HG03442 (cell line): ENCODE results near the gene PDE6C.

Experiments
- ATAC-seq: cut with Tn5 transposase; IDR thresholded peaks from one replicate; pipeline ENCODE4 v1.9.1; 2021; ENCODE audit warnings: mild to moderate bottlenecking, moderate library complexity; ENCODE audit not compliant: unreplicated experiment

Gene PDE6C

GRCh38 chr10:93612311-93612710 is at the start of gene PDE6C:
TSS of gene PDE6C (plus strand) at chr10:93612537. CDS start at chr10:93612726, 189 bp downstream.
- no peak for ATAC-seq

DNA sequence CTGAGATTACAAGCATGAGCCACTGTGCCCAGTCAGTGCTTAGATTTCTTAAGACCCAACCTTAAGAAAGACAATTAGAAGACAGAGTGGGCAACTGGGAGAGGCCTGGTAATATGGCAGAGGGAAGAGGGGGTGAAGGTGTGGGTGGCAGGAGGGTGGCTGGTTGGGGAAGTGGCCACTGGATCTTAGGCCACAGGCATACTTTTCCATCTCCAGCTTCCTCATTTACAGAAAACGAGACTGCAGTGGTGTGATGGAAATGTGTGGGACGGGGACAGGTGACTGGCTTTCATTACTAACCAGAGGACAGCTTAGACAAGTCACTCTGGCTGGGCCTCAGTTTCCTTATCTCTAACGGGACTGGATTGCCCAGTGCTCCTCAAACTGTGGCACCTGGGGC is 46.9 kb upstream of the PDE6C start:
- no peak for ATAC-seq

DNA sequence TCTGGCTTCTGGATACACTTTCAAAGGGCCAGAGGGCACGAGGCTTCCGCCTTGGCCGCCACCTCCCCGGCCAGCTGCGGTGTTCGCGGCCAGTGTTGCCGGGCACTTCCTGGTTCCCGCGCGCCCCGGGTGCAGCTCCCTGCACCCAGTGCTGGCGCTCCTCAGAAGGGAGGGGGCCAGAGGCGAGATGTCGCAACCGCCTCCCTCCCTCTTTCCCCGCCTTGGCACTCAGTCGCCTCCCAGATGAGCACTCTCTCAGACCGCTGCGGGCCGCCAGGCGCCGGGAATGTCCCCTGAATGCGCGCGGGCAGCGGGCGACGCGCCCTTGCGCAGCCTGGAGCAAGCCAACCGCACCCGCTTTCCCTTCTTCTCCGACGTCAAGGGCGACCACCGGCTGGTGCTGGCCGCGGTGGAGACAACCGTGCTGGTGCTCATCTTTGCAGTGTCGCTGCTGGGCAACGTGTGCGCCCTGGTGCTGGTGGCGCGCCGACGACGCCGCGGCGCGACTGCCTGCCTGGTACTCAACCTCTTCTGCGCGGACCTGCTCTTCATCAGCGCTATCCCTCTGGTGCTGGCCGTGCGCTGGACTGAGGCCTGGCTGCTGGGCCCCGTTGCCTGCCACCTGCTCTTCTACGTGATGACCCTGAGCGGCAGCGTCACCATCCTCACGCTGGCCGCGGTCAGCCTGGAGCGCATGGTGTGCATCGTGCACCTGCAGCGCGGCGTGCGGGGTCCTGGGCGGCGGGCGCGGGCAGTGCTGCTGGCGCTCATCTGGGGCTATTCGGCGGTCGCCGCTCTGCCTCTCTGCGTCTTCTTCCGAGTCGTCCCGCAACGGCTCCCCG is 45.7 kb upstream of the PDE6C start, which contains the start of gene FFAR4:
Gene FFAR4, plus strand, starts transcription at position 231 of the 842 bp plus-strand sequence. Its CDS starts 56 bp downstream, at position 287.
- ATAC-seq = no peak

DNA sequence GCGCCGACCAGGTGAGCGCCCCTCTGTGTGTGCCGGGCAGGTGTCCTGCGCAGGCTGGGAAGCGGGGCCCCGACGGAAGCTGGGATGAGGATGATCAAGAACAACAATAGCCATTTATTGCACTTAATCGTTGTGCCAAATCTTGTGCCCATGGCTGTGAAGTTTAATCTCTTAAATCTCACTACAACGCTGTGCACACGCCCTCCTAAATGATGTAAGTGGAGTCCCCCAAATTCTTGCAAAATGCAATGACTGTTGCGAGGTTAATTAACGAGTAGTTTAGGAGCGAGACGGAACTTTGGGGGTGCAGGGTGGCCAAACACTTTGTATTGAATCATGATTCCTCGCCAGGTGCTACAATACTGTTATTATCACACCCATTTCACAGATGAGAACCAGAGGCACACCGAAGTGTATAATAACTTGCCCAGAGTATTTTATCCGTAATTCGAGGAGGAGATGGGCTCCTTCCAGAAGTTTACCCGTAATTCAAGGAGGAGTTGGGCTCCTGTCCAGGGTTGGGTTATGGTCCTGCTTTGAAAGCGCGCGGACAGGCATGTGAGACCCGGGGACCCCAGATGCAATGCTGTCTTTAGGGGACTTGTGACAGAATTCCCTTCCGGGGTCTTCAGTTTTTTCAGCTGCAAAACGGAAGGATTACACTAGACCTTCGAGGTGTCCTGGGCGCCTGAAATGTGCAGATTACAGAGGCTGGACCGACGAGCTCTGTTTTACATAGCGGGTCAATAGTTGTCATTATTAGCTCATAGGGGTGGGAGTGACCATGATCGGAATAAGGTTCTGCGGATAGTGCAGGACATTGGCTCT is 44.8 kb upstream of the PDE6C start:
- ATAC-seq = no peak

DNA sequence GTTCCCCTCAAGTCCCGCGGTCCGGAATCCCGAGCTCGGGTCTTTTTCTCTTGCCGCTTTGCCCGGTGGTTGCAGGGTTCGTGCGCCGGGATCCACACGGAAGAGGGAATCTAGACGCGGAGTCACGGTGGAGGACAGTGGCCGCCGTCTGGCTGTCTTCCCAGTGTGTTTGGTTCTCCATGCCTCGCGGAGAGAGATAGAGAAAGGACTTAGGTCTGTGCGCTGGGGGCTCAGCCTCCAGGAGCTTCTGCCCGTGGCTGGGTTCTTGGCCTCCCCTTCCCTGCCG is 44.3 kb upstream of the PDE6C start:
- ATAC-seq = no peak

DNA sequence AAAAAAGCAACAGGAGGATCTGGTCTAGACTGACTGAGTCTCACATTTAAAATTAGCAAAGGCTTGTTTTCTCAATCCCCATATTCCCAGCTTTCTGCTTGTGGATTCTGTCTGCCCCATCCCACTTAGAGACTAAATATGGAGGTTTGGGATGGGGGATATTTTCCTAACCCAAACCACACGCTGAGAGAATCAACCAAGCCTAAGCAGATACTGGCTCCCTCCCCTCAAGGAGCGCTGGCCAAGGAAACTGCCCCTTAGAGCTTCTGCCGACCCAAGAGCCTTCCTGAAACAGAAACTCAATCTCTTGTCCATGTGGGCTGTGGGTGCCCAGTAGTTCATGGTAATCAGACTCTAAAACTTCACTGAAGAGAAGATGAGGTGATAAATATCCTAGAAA is 42.0 kb upstream of the PDE6C start:
- ATAC-seq = no peak

- ATAC-seq = no peak
Measured at GRCh38 chr10:93572606-93573005, 39.7 kb upstream of the PDE6C start.

- no peak for ATAC-seq
Measured at GRCh38 chr10:93573051-93573909, 39.1 kb upstream of the PDE6C start.

DNA sequence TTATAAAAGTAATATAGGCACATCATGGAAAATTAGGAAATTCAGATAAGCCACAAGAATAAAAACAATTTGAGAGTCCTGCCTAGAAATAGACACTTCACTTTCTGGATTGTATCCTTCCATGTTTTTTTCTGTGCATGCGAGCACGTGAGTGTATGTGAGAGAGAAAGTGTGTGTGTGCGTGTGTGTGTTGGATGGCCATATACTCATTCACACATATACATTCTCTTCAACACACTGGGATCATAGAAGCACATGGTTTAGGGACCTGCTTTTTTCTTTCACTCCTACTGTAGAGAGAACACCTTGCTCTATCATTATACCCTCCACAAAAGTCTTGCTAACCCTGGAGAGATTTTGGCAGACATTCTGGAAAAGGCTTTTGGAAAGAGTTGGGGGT is 38.4 kb upstream of the PDE6C start:
- no peak for ATAC-seq

GRCh38 chr10:93576888-93577287 is 35.4 kb upstream of the PDE6C start:
- ATAC-seq = no peak

- ATAC-seq = no peak
Measured at GRCh38 chr10:93577565-93577964, 34.8 kb upstream of the PDE6C start.

GRCh38 chr10:93579089-93579488 is 33.2 kb upstream of the PDE6C start:
- no peak for ATAC-seq

DNA sequence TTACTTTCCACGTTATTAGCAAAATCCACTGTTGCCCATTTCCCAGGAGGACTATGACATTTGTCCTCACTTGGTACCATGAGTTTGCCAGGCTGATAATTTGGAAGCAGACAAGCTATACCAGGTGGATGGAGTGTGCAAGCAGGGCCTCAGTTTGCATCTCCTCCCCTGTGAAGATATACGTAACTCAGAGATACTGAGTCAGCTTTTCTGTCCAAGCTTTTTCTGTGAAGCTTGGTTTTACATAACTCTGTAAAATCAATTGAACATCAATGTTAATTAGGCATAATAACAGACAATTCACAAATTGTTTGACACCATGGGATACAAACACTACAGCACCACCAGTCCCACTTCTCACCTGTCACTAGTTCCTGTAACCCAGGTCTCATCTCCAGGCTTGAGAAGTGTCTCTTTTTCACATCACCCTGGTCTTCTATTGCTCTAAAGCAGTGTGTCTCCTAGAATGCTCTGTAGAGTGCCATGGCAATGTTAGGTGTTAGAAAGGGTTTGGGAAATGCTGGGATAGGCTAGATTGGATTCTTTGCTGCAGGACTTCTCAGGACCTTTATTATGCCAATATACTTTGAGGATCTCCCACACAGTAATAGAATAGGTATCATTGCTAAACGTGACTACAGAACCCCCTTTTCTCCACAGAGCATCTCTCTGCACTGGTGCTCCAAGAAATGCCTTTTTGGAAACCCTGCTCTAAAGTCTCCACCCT is 32.2 kb upstream of the PDE6C start:
- ATAC-seq = no peak

- no peak for ATAC-seq
Measured at GRCh38 chr10:93580828-93581227, 31.5 kb upstream of the PDE6C start.

- no peak for ATAC-seq
Measured at GRCh38 chr10:93584445-93584844, 27.9 kb upstream of the PDE6C start.

- ATAC-seq = no peak
Measured at GRCh38 chr10:93589648-93590562, 22.4 kb upstream of the PDE6C start.

DNA sequence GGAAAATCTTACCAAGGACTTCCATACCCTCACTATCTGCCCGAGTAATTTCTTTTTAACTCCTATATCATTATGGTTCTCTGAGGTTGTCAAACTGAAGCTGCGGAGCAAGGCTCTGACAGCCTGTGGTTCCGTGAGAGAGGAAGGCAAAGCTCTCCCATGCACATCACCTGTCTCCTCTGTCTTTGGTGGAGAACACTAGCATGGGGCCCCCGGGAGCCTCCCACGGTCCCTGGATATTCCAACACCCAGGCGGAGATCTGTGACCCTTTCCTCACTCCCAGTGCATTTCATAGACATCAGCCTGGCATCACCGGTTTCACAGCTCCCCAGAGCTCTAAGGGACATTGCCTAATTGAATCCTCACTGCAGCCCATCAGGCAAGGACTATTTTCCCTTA is 21.7 kb upstream of the PDE6C start:
- no peak for ATAC-seq

GRCh38 chr10:93591065-93591808 is 21.1 kb upstream of the PDE6C start:
- ATAC-seq = no peak

- no peak for ATAC-seq
Measured at GRCh38 chr10:93593254-93593653, 19.1 kb upstream of the PDE6C start.
